OCI-LY3 (cell line): ENCODE results near the gene S100Z.
"Not testable (repeated sequence)": the region's sequence is repeated elsewhere in the genome, so short reads cannot be mapped to it uniquely, and the experiment has no call there.

ENCODE experiments used
- H2AFZ ChIP-seq: fragments of 200-600, 300-600 bp; shearing (Covaris generic); 2 replicates; pipeline ENCODE4 v1.6.0; 2014; ENCODE audit warnings: antibody characterized with exemption, low read depth, low read length
- H3K27ac ChIP-seq: fragments of 200-600, 300-600 bp; sonication (generic); 2 replicates; pipeline ENCODE4 v1.5.1; 2014; ENCODE audit warnings: mild to moderate bottlenecking, low read length, moderate library complexity, mixed read lengths
- H3K27me3 ChIP-seq: fragments of 200-600, 300-600 bp; sonication (generic); 2 replicates; pipeline ENCODE4 v1.6.1; 2014; ENCODE audit warnings: low read depth, low read length, mixed read lengths
- H3K36me3 ChIP-seq: fragments of 200-600, 300-600 bp; sonication (generic); replicated peaks from 2 replicates; pipeline ENCODE3; 2014; ENCODE audit warnings: low read depth, low read length, mixed read lengths
- H3K4me1 ChIP-seq: fragments of 300-600, 200-600 bp; sonication (generic); 2 replicates; pipeline ENCODE4 v1.6.1; 2014; ENCODE audit warnings: low read length, mixed read lengths
- H3K4me2 ChIP-seq: fragments of 200-600, 300-600 bp; sonication (generic); 2 replicates; pipeline ENCODE4 v1.6.1; 2014; ENCODE audit warnings: low read length, mixed read lengths
- H3K4me3 ChIP-seq: fragments of 300-600, 200-600 bp; sonication (generic); 2 replicates; pipeline ENCODE4 v1.5.1; 2014; ENCODE audit warnings: antibody characterized with exemption, mild to moderate bottlenecking, low read length, moderate library complexity
- H3K79me2 ChIP-seq: fragments of 300-600, 200-600 bp; shearing (Covaris generic); 2 replicates; pipeline ENCODE4 v1.6.1; 2014; ENCODE audit warnings: mild to moderate bottlenecking, low read length, mixed read lengths
- H3K9ac ChIP-seq: fragments of 300-600, 200-600 bp; shearing (Covaris generic); 2 replicates; pipeline ENCODE4 v1.6.0; 2014; ENCODE audit warnings: mild to moderate bottlenecking, low read length, moderate library complexity
- H3K9me3 ChIP-seq: fragments of 200-600, 300-600 bp; shearing (Covaris generic); 2 replicates; pipeline ENCODE4 v1.6.1; 2014; ENCODE audit warnings: low read length, mixed read lengths; ENCODE audit not compliant: insufficient read depth
- H4K20me1 ChIP-seq: fragments of 200-600, 300-600 bp; sonication (generic); 2 replicates; pipeline ENCODE4 v1.6.1; 2016; ENCODE audit warnings: low read length, mixed read lengths; ENCODE audit not compliant: insufficient read depth
- CTCF ChIP-seq: fragments of 200-600, 300-600 bp; sonication (generic); IDR thresholded peaks from 2 replicates; pipeline ENCODE4 v1.5.1; 2014; ENCODE audit warnings: antibody characterized with exemption, low read length, low read depth
- EZH2phosphoT487 ChIP-seq: fragments of 200-600 bp; shearing (Covaris generic); IDR thresholded peaks from 2 replicates; pipeline ENCODE4 v1.6.1; 2018; ENCODE audit warnings: antibody characterized with exemption, mixed run types, low read depth

S100Z gene

GRCh38 chr5:76854644-76855043 lies 4.8 kb downstream of the S100Z start:
- Histone ChIP-seq H3K4me3 (no peak overlapping the region), H3K27ac (no peak overlapping the region), H3K9me3 (no peaks in the 10 kb centered on the region), H3K4me2 (no peak overlapping the region), H3K4me1 (peaks cover 5% of the 10 kb centered on the region; the same call in 1 of the 2 replicates), H3K36me3 (no peaks in the 10 kb centered on the region), H3K79me2 (no peaks in the 10 kb centered on the region), H3K27me3 (no peaks in the 10 kb centered on the region), H2AFZ (no peak overlapping the region), H4K20me1 (no peaks in the 10 kb centered on the region), H3K9ac (no peak overlapping the region)
- no peak for TF ChIP-seq EZH2phosphoT487
- TF ChIP-seq CTCF, result no peak

- H3K27me3 ChIP-seq, H3K4me1 ChIP-seq, H3K4me3 ChIP-seq, H4K20me1 ChIP-seq, H3K4me2 ChIP-seq, H3K9ac ChIP-seq, H3K79me2 ChIP-seq, H3K36me3 ChIP-seq, H3K9me3 ChIP-seq, H3K27ac ChIP-seq: not testable (repeated sequence)
- peak overlapping the region; percentile 30; the same call in 1 of the 2 replicates for H2AFZ ChIP-seq
Measured at GRCh38 chr5:76855501-76855900, 5.7 kb downstream of the S100Z start.

GRCh38 chr5:76855961-76856360 lies 6.1 kb downstream of the S100Z start:
- no peaks in the 10 kb centered on the region for H3K79me2 ChIP-seq
- no peak overlapping the region for H3K4me2 ChIP-seq
- no peak overlapping the region for H3K4me3 ChIP-seq

GRCh38 chr5:76856800-76857199 lies 7.0 kb downstream of the S100Z start:
- not testable (repeated sequence) for H2AFZ ChIP-seq, H3K79me2 ChIP-seq, H3K9me3 ChIP-seq, H4K20me1 ChIP-seq, H3K4me2 ChIP-seq, H3K36me3 ChIP-seq, H3K4me3 ChIP-seq, H3K4me1 ChIP-seq, H3K9ac ChIP-seq, H3K27ac ChIP-seq, H3K27me3 ChIP-seq

More at GRCh38 chr5:76855961-76856360, 6.1 kb downstream of the S100Z start:
- no peaks in the 10 kb centered on the region for H3K9me3 ChIP-seq
- H3K27me3 ChIP-seq, result no peaks in the 10 kb centered on the region
- TF ChIP-seq CTCF (no peak), EZH2phosphoT487 (no peak)
- no peaks in the 10 kb centered on the region for H3K36me3 ChIP-seq
- H2AFZ ChIP-seq, result peak overlapping the region; percentile 30; the same call in 1 of the 2 replicates
- peaks cover 5% of the 10 kb centered on the region; the same call in 1 of the 2 replicates for H3K4me1 ChIP-seq
- no peaks in the 10 kb centered on the region for H4K20me1 ChIP-seq
- no peak overlapping the region for H3K9ac ChIP-seq
- no peak overlapping the region for H3K27ac ChIP-seq

- H3K9ac ChIP-seq, result no peak overlapping the region
- no peaks in the 10 kb centered on the region for H3K36me3 ChIP-seq
- no peak overlapping the region for H3K4me2 ChIP-seq
- no peaks in the 10 kb centered on the region for H4K20me1 ChIP-seq
- peaks cover 5% of the 10 kb centered on the region; the same call in 1 of the 2 replicates for H3K4me1 ChIP-seq
- no peak overlapping the region for H3K4me3 ChIP-seq
- H3K27ac ChIP-seq, result no peak overlapping the region
- H3K9me3 ChIP-seq, result no peaks in the 10 kb centered on the region
- no peaks in the 10 kb centered on the region for H3K79me2 ChIP-seq
- TF ChIP-seq EZH2phosphoT487, result no peak
- TF ChIP-seq CTCF, result no peak
- no peaks in the 10 kb centered on the region for H3K27me3 ChIP-seq
- H2AFZ ChIP-seq, result no peak overlapping the region
Measured at GRCh38 chr5:76859591-76860247, 9.9 kb downstream of the S100Z start.
